ENCODE results near the gene ZNF428. TPM values are rescaled to one million over a fixed set of nuclear protein-coding genes. Genes with fewer than 3 reads are reported as not detected.

Gene ZNF428
- total RNA-seq, 1 donor, result 37.3 TPM

Small RNA genes lying within 50 kb of the gene (small RNA-seq; reads per million reads assigned to genes)
- gene RN7SL368P, result not detected

Other genes starting within 250 kb of the ZNF428 start
- gene TEX101, start 204.7 kb downstream of the ZNF428 start, total RNA-seq, result not detected in 2 replicates
- 0.88 TPM in 1 of 2 replicates, not detected in the other for gene LYPD3, start 154.0 kb downstream of the ZNF428 start, total RNA-seq
- 10.9 and 12.1 TPM in 2 replicates for gene PHLDB3, start 114.9 kb downstream of the ZNF428 start, total RNA-seq
- gene ETHE1, start 92.4 kb downstream of the ZNF428 start, total RNA-seq, result 42.7 and 52.1 TPM in 2 replicates
- gene ZNF575, start 86.4 kb downstream of the ZNF428 start, total RNA-seq, result 0.29 and 0.72 TPM in 2 replicates
- gene XRCC1, start 44.1 kb downstream of the ZNF428 start, total RNA-seq, result 21.4 and 22.7 TPM in 2 replicates
- 0.72 and 2.9 TPM in 2 replicates for gene PINLYP, start 43.8 kb downstream of the ZNF428 start, total RNA-seq
- 18.9 and 23.2 TPM in 2 replicates for gene IRGQ, start 23.5 kb downstream of the ZNF428 start, total RNA-seq
- 7.4 and 9.4 TPM in 2 replicates for gene ZNF576, start 23.0 kb downstream of the ZNF428 start, total RNA-seq
- gene SRRM5, start 7.5 kb downstream of the ZNF428 start, total RNA-seq, result under 0.01 TPM in 1 of 2 replicates, not detected in the other
- 1.2 and 1.4 TPM in 2 replicates for gene CADM4, start 20.2 kb upstream of the ZNF428 start, total RNA-seq
- gene PLAUR, start 50.5 kb upstream of the ZNF428 start, total RNA-seq, result 52.5 and 62.2 TPM in 2 replicates
- gene IRGC, start 96.4 kb upstream of the ZNF428 start, total RNA-seq, result not detected in 2 replicates
- 14.5 and 17.4 TPM in 2 replicates for gene SMG9, start 135.3 kb upstream of the ZNF428 start, total RNA-seq
- 6.5 and 7.2 TPM in 2 replicates for gene KCNN4, start 161.3 kb upstream of the ZNF428 start, total RNA-seq
- gene LYPD5, start 182.8 kb upstream of the ZNF428 start, total RNA-seq, result 0.29 and 0.72 TPM in 2 replicates
- 13.4 and 15.6 TPM in 2 replicates for gene ZNF283, start 207.7 kb upstream of the ZNF428 start, total RNA-seq